SK-N-MC (cell line): ENCODE data around the gene KCNMA1.

ENCODE experiments used
- EZH2 ChIP-seq: fragments of 200-600 bp; sonication (generic); IDR thresholded peaks from one replicate; pipeline ENCODE4 v1.6.1; 2017; ENCODE audit warnings: antibody characterized with exemption
- FOXP2 ChIP-seq: optimal IDR thresholded peaks from 2 replicates; pipeline ENCODE3; 2011; ENCODE audit warnings: mild to moderate bottlenecking, moderate library complexity; ENCODE audit not compliant: insufficient read depth; ENCODE audit errors: extremely low read length, control extremely low read depth
- POLR2AphosphoS5 ChIP-seq: IDR thresholded peaks from 2 replicates; pipeline ENCODE4 v1.6.1; 2012; ENCODE audit warnings: mild to moderate bottlenecking, low read depth, low read length, borderline replicate concordance

DNA sequence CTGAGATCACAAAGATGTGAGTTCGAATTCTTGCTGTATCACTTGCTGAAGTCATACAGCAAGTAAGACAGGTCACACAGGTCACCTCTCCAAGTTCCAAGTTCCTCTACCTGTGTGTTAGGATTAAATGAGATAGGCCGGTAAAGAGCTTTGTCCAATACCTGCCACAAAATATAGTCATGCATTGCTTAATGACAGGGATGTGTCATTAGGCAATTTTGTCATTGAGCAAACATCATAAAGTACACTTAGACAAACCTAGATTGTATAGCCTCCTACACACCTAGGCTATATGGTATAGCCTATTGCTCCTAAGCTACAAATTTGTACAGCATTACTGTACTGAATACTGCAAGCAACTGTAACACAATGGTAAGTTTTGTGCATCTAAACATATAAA lies 469.4 kb downstream of the KCNMA1 start:
- TF ChIP-seq POLR2AphosphoS5: no peak
- no peak for TF ChIP-seq EZH2
- TF ChIP-seq FOXP2: no peak
